T-cell (primary cell): Measurements from ENCODE around the gene CDC20B. TPM values are rescaled to one million over a fixed set of nuclear protein-coding genes. Genes with fewer than 3 reads are reported as not detected.

ENCODE experiments used
- ATAC-seq, 4 experiments: fragments of 200-7000 bp in 3 of 4; fragments of 150-1000 bp in 1 of 4; cut with Tn5 transposase; replicated peaks in 1 of 4; 1 replicate in 3 of 4; 2 replicates in 1 of 4; pipeline ENCODE4 v1.10.0; 2021; ENCODE audit warnings: moderate library complexity in 3 of 4, mild to moderate bottlenecking in 2 of 4, moderate number of reproducible peaks in 1 of 4
- CTCF ChIA-PET, 2 donors: fragments of 300-600 bp; sonication (Branson Sonifier 250); formaldehyde crosslinking; loops; one replicate each; lab custom pipeline; 2022; ENCODE audit warnings: antibody characterized with exemption in 2 of 2; lab: Charles Lee
- POLR2A ChIA-PET, 2 donors: fragments of 300-600 bp; sonication (Branson Sonifier 250); formaldehyde crosslinking; loops; one replicate each; lab custom pipeline; 2022; ENCODE audit warnings: antibody characterized with exemption in 2 of 2; lab: Charles Lee
- DNase-seq, 35 experiments: peaks; one replicate each; pipeline versions ENCODE4 v3.0.0 to v3.0.0-alpha.2; 2013 to 2023
- H3K27ac ChIP-seq: one replicate; pipeline ENCODE4 v1.5.1; 2013; ENCODE audit warnings: low read length
- H3K27me3 ChIP-seq, 2 experiments: replicated peaks in 1 of 2; 1 replicate in 1 of 2; 2 replicates in 1 of 2; pipeline versions ENCODE4 v1.6.1 to v1.7.0; 2013; ENCODE audit warnings: low read length in 1 of 2, mixed read lengths in 1 of 2; ENCODE audit not compliant: control insufficient read depth in 2 of 2, insufficient read depth in 2 of 2; ENCODE audit errors: extremely low read depth in 1 of 2
- H3K36me3 ChIP-seq, 2 donors: 1 replicate in 1 of 2; 2 replicates in 1 of 2; pipeline versions ENCODE4 v1.6.1 to v1.7.0; 2013; ENCODE audit warnings: low read length in 1 of 2; ENCODE audit not compliant: control insufficient read depth in 2 of 2, insufficient read depth in 1 of 2; ENCODE audit errors: extremely low read depth in 1 of 2
- H3K4me1 ChIP-seq, 2 experiments: 1 replicate in 1 of 2; 2 replicates in 1 of 2; pipeline versions ENCODE4 v1.6.1 to v1.7.0; 2013; ENCODE audit warnings: low read length in 2 of 2, mixed read lengths in 1 of 2; ENCODE audit not compliant: insufficient read depth in 2 of 2, control insufficient read depth in 1 of 2; ENCODE audit errors: extremely low read depth in 1 of 2
- H3K4me3 ChIP-seq, 2 donors: 1 replicate in 1 of 2; 2 replicates in 1 of 2; pipeline versions ENCODE4 v1.5.1 to v1.7.0; 2013; ENCODE audit warnings: mild to moderate bottlenecking in 2 of 2, low read length in 1 of 2, moderate library complexity in 1 of 2; ENCODE audit not compliant: control insufficient read depth in 1 of 2; ENCODE audit errors: extremely low read depth in 1 of 2
- H3K9me3 ChIP-seq: 2 replicates; pipeline ENCODE4 v1.7.0; 2013
- H3K27ac Mint-ChIP-seq, 2 donors: one replicate each; pipeline ENCODE4 v1.8.0; 2020 to 2021; ENCODE audit warnings: mild to moderate bottlenecking in 2 of 2, mixed read lengths in 2 of 2
- H3K27me3 Mint-ChIP-seq, 2 donors: one replicate each; pipeline ENCODE4 v1.8.0; 2021 to 2022; ENCODE audit warnings: mixed read lengths in 2 of 2
- H3K36me3 Mint-ChIP-seq: one replicate; pipeline ENCODE4 v1.8.0; 2021; ENCODE audit warnings: mixed read lengths
- H3K4me1 Mint-ChIP-seq, 3 donors: one replicate each; pipeline ENCODE4 v1.8.0; 2020 to 2022; ENCODE audit warnings: mixed read lengths in 3 of 3, mild to moderate bottlenecking in 1 of 3
- H3K4me3 Mint-ChIP-seq, 3 donors: one replicate each; pipeline ENCODE4 v1.8.0; 2020 to 2022; ENCODE audit warnings: mild to moderate bottlenecking in 3 of 3, mixed read lengths in 3 of 3, moderate library complexity in 3 of 3
- H3K9me3 Mint-ChIP-seq, 3 donors: one replicate each; pipeline ENCODE4 v1.8.0; 2020 to 2022; ENCODE audit warnings: mixed read lengths in 3 of 3
- WGBS: methylation state at CpG from one replicate; pipeline ENCODE4 v1.1.5; 2013; ENCODE audit warnings: missing lambda C conversion rate; ENCODE audit not compliant: insufficient coverage; 5-methylcytosine and 5-hydroxymethylcytosine counted together
- total RNA-seq, 35 experiments: library from RNA in 6 of 35; stranded (reverse) in 6 of 35; fragments of 120-200 nt in 1 of 35; gene quantifications; one replicate each; pipeline versions ENCODE4 v1.2.1 to v1.2.4 and lab custom pipeline; 2013 to 2026

The CDC20B gene
- total RNA-seq (not detected), total RNA-seq (lab: John Stamatoyannopoulos, UW) (0 to 0.63 (median 0.05) reads per million in 29 experiments)
- total RNA-seq (2013): not detected

GRCh38 chr5:55172937-55173686, at the start of gene CDC20B:
Gene CDC20B, minus strand, starts transcription at chr5:55173177. Its CDS starts 177 bp downstream, at chr5:55173000.
- WGBS: under 1% methylated on average over 57 of the region's 69 CpGs
- peak within 1 kb of the TSS; percentile 53 to 88 for H3K4me3 ChIP-seq
- Mint-ChIP-seq H3K27me3 (peaks cover 53 to 69% of the 10 kb centered on the region in 2 donors), H3K9me3 (no peaks in the 10 kb centered on the region), H3K4me1 (peaks cover 35 to 39% (median 37%) of the 10 kb centered on the region in 3 donors), H3K36me3 (no peaks in the 10 kb centered on the region), H3K4me3 (peak within 1 kb of the TSS; percentile 68 to 85 (median 75)), H3K27ac (no peak within 1 kb of the TSS)
- H3K4me1 ChIP-seq: peaks cover 18 to 30% of the 10 kb centered on the region in 2 experiments
- H3K27ac ChIP-seq: no peak within 1 kb of the TSS
- CTCF ChIA-PET: interaction anchor here (0.6 to 1.4 kb wide), 8 partner anchors 12 to 713 kb away, joined by 3 to 9 read pairs (median 5); partner anchors contain the start of genes DHX29 (in 1 of the 2), GPX8 (in 1 of the 2) and MTREX (in 1 of the 2)
- ATAC-seq: peak; percentile 73 to 85 (median 78)
- H3K36me3 ChIP-seq: no peaks in the 10 kb centered on the region
- DNase-seq: peak; percentile 21 to 89 (median 61)
- POLR2A ChIA-PET: interaction anchor here in 1 of 2 donors (0.5 kb wide), 1 partner anchor 112 kb away, joined by 3 read pairs; no protein-coding TSS in a partner anchor
- no peaks in the 10 kb centered on the region for H3K9me3 ChIP-seq
- H3K27me3 ChIP-seq: peaks cover 24 to 43% of the 10 kb centered on the region in 2 experiments

- ATAC-seq (peak in 1 of 4 experiments; percentile 19), DNase-seq (no peak)
- CTCF ChIA-PET: interaction anchor here (0.5 to 0.6 kb wide), 2 partner anchors 14 to 26 kb away, joined by 3 read pairs; no protein-coding TSS in a partner anchor
- H3K4me3 Mint-ChIP-seq: peak overlapping the region; percentile 13 to 71 (median 47)
- no peaks in the 10 kb centered on the region for H3K9me3 Mint-ChIP-seq
- no peaks in the 10 kb centered on the region for H3K9me3 ChIP-seq
- WGBS: 38% methylated on average over 21 of the region's 30 CpGs
- H3K27me3 ChIP-seq: peaks cover 33 to 79% of the 10 kb centered on the region in 2 experiments
- POLR2A ChIA-PET: no interaction called here
- H3K36me3 ChIP-seq: no peaks in the 10 kb centered on the region
- H3K27ac ChIP-seq: no peak overlapping the region
- peak overlapping the region in 1 of 2 donors; percentile 24 for H3K27ac Mint-ChIP-seq
- H3K4me1 Mint-ChIP-seq: peaks cover 34 to 39% (median 36%) of the 10 kb centered on the region in 3 donors
- H3K4me3 ChIP-seq: peak overlapping the region in 1 of 2 donors; percentile 58
- H3K4me1 ChIP-seq: peaks cover 8 to 38% of the 10 kb centered on the region in 2 experiments
- H3K36me3 Mint-ChIP-seq: no peaks in the 10 kb centered on the region
- peaks cover 75 to 81% of the 10 kb centered on the region in 2 donors for H3K27me3 Mint-ChIP-seq
These were observed 49.4 kb upstream of the CDC20B start for GRCh38 chr5:55222092-55222984.

GRCh38 chr5:55220433-55221185, 47.6 kb upstream of the CDC20B start:
- CTCF ChIA-PET: no interaction called here
- Mint-ChIP-seq H3K27ac (no peak overlapping the region), H3K4me1 (peaks cover 29 to 35% (median 29%) of the 10 kb centered on the region in 3 donors), H3K36me3 (no peaks in the 10 kb centered on the region), H3K4me3 (peak overlapping the region; percentile 43 to 78 (median 53)), H3K27me3 (peaks cover 71 to 76% of the 10 kb centered on the region in 2 donors), H3K9me3 (no peaks in the 10 kb centered on the region)
- POLR2A ChIA-PET: interaction anchor here in 1 of 2 donors (0.6 kb wide), 1 partner anchor 771 kb away, joined by 4 read pairs; no protein-coding TSS in a partner anchor
- WGBS: 7% methylated on average over 62 of the region's 62 CpGs
- Histone ChIP-seq H3K27ac (no peak overlapping the region), H3K4me1 (peaks cover 8 to 24% of the 10 kb centered on the region in 2 experiments), H3K9me3 (no peaks in the 10 kb centered on the region), H3K4me3 (peak overlapping the region in 1 of 2 donors; percentile 75), H3K36me3 (no peaks in the 10 kb centered on the region), H3K27me3 (peaks cover 31 to 68% of the 10 kb centered on the region in 2 experiments)
- peak in 1 of 35 experiments; percentile 8 for DNase-seq
- ATAC-seq: peak in 3 of 4 experiments; percentile 41 to 50 (median 47)

GRCh38 chr5:55219770-55220169, 46.8 kb upstream of the CDC20B start:
- no peak for DNase-seq
- Histone ChIP-seq H3K4me1 (peaks cover 8 to 24% of the 10 kb centered on the region in 2 experiments), H3K36me3 (no peaks in the 10 kb centered on the region), H3K4me3 (no peak overlapping the region), H3K27me3 (peaks cover 24 to 63% of the 10 kb centered on the region in 2 experiments), H3K27ac (no peak overlapping the region), H3K9me3 (no peaks in the 10 kb centered on the region)
- no peak for ATAC-seq
- Mint-ChIP-seq H3K4me1 (peaks cover 28 to 34% (median 29%) of the 10 kb centered on the region in 3 donors), H3K27ac (no peak overlapping the region), H3K36me3 (no peaks in the 10 kb centered on the region), H3K9me3 (no peaks in the 10 kb centered on the region), H3K4me3 (peak overlapping the region in 1 of 3 donors; percentile 78), H3K27me3 (peaks cover 63 to 67% of the 10 kb centered on the region in 2 donors)
- CTCF ChIA-PET: no interaction called here
- no CpG with 5 or more reads among the region's 3 CpGs for whole genome bisulfite sequencing
- POLR2A ChIA-PET: interaction anchor here in 1 of 2 donors (0.6 kb wide), 1 partner anchor 771 kb away, joined by 4 read pairs; no protein-coding TSS in a partner anchor

- CTCF ChIA-PET: interaction anchor here in 1 of 2 donors (0.6 kb wide), 1 partner anchor 22 kb away, joined by 3 read pairs; no protein-coding TSS in a partner anchor
- peaks cover 8 to 24% of the 10 kb centered on the region in 2 experiments for H3K4me1 ChIP-seq
These were observed 46.0 kb upstream of the CDC20B start for GRCh38 chr5:55218967-55219366.

More at GRCh38 chr5:55218967-55219366, 46.0 kb upstream of the CDC20B start:
- 71% methylated on average over 1 of the region's 4 CpGs for WGBS
- ATAC-seq (no peak), DNase-seq (no peak)
- H3K9me3 ChIP-seq: no peaks in the 10 kb centered on the region
- Mint-ChIP-seq H3K4me1 (peaks cover 27 to 33% (median 27%) of the 10 kb centered on the region in 3 donors), H3K9me3 (no peaks in the 10 kb centered on the region), H3K4me3 (no peak overlapping the region), H3K27me3 (peaks cover 55 to 59% of the 10 kb centered on the region in 2 donors), H3K27ac (no peak overlapping the region), H3K36me3 (no peaks in the 10 kb centered on the region)
- POLR2A ChIA-PET: no interaction called here
- H3K27me3 ChIP-seq: peaks cover 18 to 56% of the 10 kb centered on the region in 2 experiments
- no peak overlapping the region for H3K4me3 ChIP-seq
- H3K27ac ChIP-seq: no peak overlapping the region
- H3K36me3 ChIP-seq: no peaks in the 10 kb centered on the region
